TTC549 (cell line): ENCODE results near the gene POLR2F.

Experiments
- FAIRE-seq: peaks from 2 replicates; lab custom pipeline; 2012; peaks lifted over from hg19 to GRCh38; lab: Jason Lieb, UNC

POLR2F gene

GRCh38 chr22:37982938-37983859 lies 29.7 kb downstream of the POLR2F start:
- no peak for FAIRE-seq

GRCh38 chr22:37983860-37984791 lies 30.6 kb downstream of the POLR2F start, which contains the start of gene SOX10:
TSS of gene SOX10 (minus strand) at chr22:37984555. CDS start at chr22:37983784, 771 bp downstream.
- FAIRE-seq = no peak

DNA sequence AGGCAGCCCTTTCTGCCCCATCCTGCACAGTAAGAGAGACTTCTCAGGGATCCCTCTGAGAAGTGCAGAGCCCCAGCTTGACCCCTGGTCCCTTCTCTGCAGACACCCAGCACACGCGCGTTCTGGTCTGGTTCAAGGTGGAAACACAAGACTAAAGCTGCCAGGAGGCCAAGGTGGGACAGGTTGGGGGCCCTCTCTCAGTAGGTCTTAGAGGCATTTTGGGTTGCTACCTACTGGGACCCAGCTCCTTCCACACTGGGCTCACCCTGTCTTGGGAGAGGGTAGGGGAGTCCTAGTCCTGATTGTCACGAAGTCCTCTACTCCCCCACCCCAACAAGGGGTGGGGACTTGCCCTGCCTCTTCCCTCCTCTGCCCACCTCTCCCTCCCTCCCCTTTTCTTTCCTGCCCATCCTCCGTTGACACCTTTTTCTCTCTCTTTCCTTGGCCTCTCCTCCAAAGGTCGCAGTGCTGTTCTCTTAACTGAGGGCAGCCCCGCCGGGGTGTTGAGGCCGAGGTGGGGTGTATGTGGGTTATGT lies 31.6 kb downstream of the POLR2F start:
- no peak for FAIRE-seq

DNA sequence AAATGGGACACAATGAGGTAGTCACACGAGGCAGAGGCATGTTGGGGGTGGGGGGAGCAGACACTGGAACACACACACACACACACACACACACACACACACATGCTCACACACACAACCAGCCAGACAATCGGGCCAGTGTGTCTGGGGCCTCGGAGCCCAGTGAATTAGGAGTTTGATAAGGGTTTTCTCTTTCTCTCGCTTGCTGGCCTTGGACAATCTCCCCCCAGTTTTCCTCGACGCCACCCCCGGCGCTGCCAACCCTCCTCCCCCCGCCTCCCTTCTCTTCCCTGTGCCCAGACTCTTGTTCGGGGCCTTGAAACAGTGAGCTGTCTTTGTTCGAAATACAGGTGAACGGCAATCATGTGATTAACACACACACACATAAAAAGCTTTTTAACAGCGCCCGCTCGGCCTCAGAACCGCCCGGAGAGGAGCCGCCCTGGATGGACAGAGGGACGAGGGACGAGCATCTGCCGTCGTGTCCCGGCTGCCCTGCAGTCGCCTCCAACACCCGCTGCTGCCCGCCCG lies 32.3 kb downstream of the POLR2F start:
- no peak for FAIRE-seq

- FAIRE-seq = no peak
Measured at GRCh38 chr22:37986371-37986770, 32.9 kb downstream of the POLR2F start.

DNA sequence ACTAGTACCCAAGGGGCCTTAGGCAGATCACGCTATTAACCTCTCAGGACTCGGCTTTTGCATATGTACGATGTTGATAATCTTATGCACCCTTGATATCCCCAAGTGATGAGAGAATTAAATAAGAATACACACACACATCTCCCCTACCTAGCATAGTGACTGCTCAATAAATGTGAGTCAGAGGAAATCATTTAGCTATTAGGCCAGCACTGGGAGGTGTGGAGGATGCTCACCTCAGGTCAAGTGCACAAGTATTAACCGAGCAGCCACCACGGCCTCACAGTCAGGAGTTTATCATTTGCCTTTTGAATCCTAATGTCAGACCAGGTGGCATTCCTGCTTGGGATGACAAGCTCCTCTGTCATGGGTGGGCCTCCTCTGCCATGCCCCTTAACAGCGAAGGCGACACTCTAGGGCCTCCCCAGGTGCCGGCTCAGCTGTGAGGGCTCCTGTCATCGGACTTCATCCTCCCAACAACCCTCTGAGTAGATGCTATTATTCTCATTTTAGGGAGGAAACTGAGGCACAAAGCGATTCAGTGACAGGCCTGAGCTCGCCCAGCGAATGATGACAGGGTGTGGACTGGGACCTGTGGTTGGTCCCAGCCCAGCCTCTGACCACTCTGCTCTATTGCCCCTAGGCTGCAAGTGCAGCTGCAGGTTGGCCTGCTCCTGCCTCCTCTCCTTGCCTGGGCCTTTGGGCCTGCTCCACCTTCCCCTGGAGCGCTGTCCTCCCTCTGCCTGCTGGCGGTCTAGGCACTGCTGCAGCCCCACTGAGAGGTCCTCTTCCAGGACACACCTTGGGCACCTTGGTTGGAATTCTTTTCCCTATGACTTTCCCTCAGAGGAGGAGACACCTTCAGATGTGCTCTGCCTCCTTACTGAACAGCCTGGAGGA lies 35.9 kb downstream of the POLR2F start:
- no peak for FAIRE-seq

DNA sequence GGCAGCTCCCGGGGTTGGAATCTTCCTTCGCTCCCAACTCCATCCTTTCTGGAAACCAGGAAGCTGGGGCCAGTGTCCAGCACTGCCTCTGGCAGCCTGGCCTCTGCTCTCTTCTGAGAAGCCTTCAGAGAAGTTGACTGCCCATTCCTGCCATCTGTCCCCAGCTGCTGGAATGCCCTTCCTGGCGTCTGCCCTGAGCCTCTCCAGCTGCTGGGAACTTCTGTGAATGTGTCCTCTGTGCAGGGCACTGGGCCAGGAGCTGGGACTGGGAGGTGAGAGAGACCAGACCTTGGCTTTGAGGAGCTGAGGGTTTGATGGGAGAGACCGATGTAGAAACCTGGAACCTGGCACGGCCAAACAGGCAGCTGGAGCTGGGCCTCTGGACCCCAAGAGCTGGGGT lies 36.8 kb downstream of the POLR2F start:
- FAIRE-seq = no peak

DNA sequence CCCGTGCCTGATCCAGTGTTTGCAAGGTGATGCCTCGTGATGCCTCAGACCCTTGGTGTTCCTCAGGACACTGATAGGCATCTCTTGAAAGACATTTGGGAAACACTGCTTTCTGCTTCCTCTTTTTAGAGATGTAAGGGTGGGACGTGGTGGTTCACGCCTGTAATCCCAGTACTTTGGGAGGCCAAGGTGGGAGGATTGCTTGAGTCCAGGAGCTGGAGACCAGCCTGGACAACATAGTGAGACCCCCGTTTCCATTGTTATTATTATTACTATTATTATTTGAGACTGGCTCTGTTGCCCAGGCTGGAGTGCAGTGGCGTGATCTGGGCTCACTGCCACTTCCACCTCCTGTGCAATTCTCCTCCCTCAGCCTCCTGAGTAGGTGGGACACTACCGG lies 37.4 kb downstream of the POLR2F start:
- FAIRE-seq = no peak

- no peak for FAIRE-seq
Measured at GRCh38 chr22:37991731-37992442, 38.4 kb downstream of the POLR2F start.

DNA sequence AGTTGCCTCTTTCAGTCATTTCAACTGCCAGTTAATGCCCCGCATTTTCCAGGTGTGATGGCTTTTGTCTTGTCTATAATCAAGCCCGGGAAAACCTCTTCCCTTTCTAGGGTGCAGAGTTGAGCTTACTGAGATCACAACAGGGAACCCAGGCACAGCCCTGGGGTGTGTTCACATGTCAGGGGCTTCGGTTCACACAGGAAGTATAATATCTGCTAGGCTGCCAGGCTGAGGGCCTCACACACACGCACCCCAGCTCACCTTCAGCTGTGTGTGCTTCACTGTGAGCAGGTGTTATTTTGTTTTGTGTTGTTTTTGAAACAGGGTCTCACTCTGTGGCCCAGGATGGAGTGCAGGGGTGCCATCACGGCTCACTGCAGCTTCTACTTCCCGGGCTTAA lies 40.5 kb downstream of the POLR2F start:
- no peak for FAIRE-seq

DNA sequence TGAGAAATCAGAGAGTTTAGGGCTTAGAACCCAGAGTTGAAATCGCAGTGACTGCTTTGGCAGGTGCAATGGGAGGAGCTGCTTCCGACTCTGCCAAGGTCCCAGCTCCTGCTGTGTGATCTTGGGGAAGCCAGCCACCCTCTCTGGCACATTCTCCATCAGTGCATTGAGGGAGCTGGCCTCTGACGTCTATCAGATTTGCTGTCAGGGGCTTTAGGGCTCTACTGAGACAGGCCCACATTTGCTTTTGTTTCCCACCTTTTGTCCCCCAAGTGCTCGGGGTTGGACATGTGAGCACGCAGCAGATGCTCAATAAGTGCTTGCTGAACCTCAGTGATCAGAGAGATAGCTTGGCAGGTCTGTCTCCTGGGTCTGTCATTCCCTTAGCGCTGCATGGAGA lies 41.5 kb downstream of the POLR2F start:
- no peak for FAIRE-seq

DNA sequence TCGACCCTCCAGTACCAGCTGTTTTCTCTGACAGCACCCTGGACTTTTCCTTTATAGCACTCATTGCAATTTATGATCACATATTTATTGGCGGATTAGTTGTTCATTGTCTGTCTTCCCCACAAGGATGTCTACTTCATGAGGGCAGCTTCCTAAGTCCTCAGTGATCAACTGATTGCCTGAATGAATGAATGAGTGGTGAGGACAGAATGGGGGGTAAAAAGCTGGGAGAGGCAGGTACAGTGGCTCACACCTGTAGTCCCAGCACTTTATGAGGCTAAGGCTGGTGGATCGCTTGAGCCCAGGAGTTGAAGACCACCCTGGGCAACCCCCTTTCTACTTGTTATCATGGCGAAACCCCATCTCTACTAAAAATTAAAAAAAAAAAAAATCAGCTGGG lies 42.0 kb downstream of the POLR2F start:
- no peak for FAIRE-seq

- no peak for FAIRE-seq
Measured at GRCh38 chr22:37996079-37996478, 42.6 kb downstream of the POLR2F start.

DNA sequence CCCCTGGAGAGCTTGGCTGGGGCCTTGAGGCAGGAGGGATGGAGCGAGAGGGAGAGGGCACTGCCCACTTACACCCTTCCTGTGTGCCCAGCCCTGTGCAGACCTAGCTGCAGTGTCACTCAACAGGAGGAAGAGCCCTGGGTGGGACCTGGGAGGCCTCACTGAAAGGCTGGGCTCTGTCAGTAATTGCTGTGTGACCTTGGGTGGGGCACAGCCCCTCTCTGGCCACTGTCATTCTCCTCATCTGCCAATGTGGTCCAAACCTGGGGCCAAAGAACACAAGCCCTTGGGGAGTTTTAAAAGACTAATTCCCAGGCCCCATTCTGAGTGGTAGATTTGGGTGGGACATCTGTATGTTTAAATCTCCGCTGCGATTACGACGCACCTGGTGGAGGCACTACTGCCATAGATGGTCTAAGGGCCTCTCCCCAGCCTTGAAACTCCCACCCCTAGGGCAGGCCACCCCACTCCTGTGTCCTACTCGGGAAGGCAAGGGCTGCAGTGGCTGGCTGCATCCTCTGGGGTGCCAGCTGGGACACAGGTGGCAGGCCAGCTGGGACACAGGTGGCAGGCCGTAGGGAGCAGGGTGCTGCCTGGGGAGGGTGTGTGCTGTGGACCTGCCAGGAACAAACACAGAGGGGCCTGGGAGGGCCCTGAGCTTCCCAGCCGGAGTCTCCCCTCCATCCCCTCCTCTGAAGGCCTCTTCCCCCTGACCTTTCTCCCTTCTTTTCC lies 43.2 kb downstream of the POLR2F start:
- FAIRE-seq = no peak

DNA sequence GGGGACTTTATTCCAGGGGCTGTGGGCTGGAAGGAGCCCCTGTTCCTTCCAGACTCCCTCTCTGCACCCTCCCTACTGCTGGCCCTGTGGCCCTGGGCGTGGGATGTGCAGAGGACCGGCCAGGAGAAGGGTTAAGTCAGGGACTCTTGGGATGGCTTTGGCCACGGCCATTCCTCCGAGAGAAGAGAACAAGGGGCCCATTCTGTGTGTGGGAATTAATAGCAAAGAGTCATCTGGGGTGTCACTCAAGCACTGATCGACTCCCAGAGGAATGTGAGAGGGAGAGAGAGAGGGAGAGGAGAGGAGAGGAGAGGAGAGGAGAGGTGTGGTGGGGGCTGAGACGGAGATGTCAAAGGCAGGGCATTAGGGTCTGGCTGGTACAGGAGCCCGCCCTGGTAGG lies 45.0 kb downstream of the POLR2F start:
- FAIRE-seq = no peak

- no peak for FAIRE-seq
Measured at GRCh38 chr22:37999236-37999635, 45.7 kb downstream of the POLR2F start.

DNA sequence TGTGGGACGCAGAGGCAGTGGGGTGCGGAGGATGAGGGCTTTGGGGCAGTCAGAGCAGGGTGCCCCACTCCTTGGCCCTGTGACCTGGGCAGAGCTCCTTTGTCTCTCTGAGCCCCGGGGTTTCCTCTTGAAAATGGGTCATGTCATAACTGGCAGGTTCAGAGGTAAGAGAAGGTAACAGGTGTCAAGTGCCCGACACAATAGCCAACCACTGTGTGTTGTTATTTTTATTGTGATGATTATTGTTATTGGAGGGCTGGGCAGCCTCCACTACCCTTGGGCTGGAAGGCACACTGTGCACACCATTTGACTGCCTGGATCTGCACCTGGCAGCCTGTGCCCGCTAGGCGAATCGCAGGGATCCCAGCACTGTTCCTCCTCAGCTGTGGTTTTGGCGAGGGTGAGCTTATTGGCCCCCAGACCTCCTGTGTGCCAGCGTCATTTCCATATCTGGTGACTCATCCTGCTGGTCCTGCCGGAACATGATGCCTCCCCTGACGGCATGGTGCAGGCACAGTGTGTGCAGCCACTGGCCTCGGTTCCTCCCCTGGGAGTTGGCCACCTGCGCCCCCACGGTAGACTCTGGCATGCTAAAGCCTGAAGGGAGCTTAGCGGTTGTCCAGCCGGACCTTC lies 46.3 kb downstream of the POLR2F start:
- no peak for FAIRE-seq

DNA sequence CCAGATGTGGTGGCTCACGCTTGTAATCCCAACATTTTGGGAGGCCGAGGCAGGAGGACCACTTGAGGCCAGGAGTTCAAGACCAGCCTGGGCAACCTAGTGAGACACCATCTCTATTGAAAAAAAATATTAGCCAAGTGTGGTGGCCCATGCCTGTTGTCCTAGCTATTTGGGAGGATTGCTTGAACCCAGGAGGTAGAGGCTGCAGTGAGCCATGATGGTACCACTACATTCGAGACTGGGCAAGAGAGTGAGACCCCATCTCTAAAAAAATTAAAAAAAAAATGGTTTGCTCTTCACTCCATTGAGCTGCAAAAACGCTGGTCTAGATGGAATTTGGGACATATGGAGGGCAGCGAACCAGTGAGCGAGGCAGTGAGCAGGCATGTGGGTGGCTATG lies 52.4 kb downstream of the POLR2F start:
- no peak for FAIRE-seq

GRCh38 chr22:38006906-38007305 lies 53.4 kb downstream of the POLR2F start:
- FAIRE-seq = no peak
